Measurements from ENCODE around the gene SLC6A1.

GRCh38 chr3:10975695-10976234, 16.8 kb upstream of the SLC6A1 start:
- TF ChIP-seq CTCF (conservative IDR thresholded peaks at IDR 0.05; ENCODE audit: low read length) (no peak), EZH2phosphoT487 (IDR thresholded peaks at IDR 0.05; ENCODE audit: borderline replicate concordance, low read depth, low read length) (no peak)
